ENCODE measurements around the gene KRTAP10-7. TPM values are rescaled to one million over a fixed set of nuclear protein-coding genes. Genes with fewer than 3 reads are reported as not detected.
A peak's percentile ranks its signal among the peaks of the same experiment; 100 is the strongest.
"Not testable (repeated sequence)": the region's sequence is repeated elsewhere in the genome, so short reads cannot be mapped to it uniquely, and the experiment has no call there.

The KRTAP10-7 gene
- total and polyA plus RNA-seq, 9 of the 15 experiments (the other 6 are each of a cell fraction or from before 2014, with no cell fraction given) = not detected

- no peak for TF ChIP-seq NRF1 (conservative IDR thresholded peaks at IDR 0.05 in 1 of 2, IDR thresholded peaks at IDR 0.05 in 1 of 2)
- no peak for TF ChIP-seq MAFG (tag; conservative IDR thresholded peaks at IDR 0.05)
- TF ChIP-seq FOXJ2 (tag; IDR thresholded peaks at IDR 0.05) = no peak
- no peak for TF ChIP-seq HIVEP1 (CRISPR knock-in tag; IDR thresholded peaks at IDR 0.05)
- no peak for TF ChIP-seq MTF1 (CRISPR knock-in tag; IDR thresholded peaks at IDR 0.05; ENCODE audit: borderline replicate concordance)
- no peak for TF ChIP-seq EP300 (IDR thresholded peaks at IDR 0.05; ENCODE audit: low read length)
- TF ChIP-seq OTX1 (CRISPR knock-in tag; IDR thresholded peaks at IDR 0.05) = no peak
- no peak for TF ChIP-seq SP1 (CRISPR knock-in tag; IDR thresholded peaks at IDR 0.05)
Measured at GRCh38 chr21:44626673-44627143, 26.3 kb downstream of the KRTAP10-7 start, which contains the start of gene KRTAP10-9 (continued).

GRCh38 chr21:44627181-44627822, 26.9 kb downstream of the KRTAP10-7 start:
- ATAC-seq; H2AFZ ChIP-seq (ENCODE audit: low read depth, low read length); H3K9ac ChIP-seq (ENCODE audit: insufficient read depth in 1 of 2, low read depth in 2 of 2, low read length in 2 of 2); H3K4me2 ChIP-seq (ENCODE audit: insufficient read depth, low read length); H4K20me1 ChIP-seq (replicated peaks; ENCODE audit: control insufficient read depth, insufficient read depth, low read length); POLR2A ChIA-PET; in situ Hi-C loops (cut with MboI); DNase-seq (ENCODE audit: extremely low read depth in 1 of 4, low spot score in 3 of 4); H3K4me1 ChIP-seq (replicated peaks in 1 of 2; ENCODE audit: control insufficient read depth in 2 of 2, insufficient read depth in 2 of 2, low read length in 2 of 2); H3K4me3 ChIP-seq; CTCF ChIA-PET (ENCODE audit: low intra/inter-chr PET ratio); H3K9me3 ChIP-seq (replicated peaks; ENCODE audit: control insufficient read depth, insufficient read depth, low read depth, low read length); H3K27ac ChIP-seq (ENCODE audit: extremely low read depth, low read depth, low read length); H3K27me3 ChIP-seq (ENCODE audit: control insufficient read depth in 2 of 2, insufficient read depth in 2 of 2, low read length in 2 of 2); intact Hi-C loops (cut with micrococcal nuclease); H3K36me3 ChIP-seq (ENCODE audit: control insufficient read depth, insufficient read depth, low read length); BruUV-seq (replicated peaks); H3K9me1 ChIP-seq (ENCODE audit: control insufficient read depth, insufficient read depth, low read length); H3K79me2 ChIP-seq (ENCODE audit: control insufficient read depth, insufficient read depth, low read length); FAIRE-seq: not testable (repeated sequence)
- 3% methylated on average over 20 of the region's 20 CpGs for WGBS (ENCODE audit: insufficient coverage, low coverage, missing lambda C conversion rate)
- TF ChIP-seq ZKSCAN1 (IDR thresholded peaks at IDR 0.05; ENCODE audit: low read depth, low read length) = 0 out of 2 replicates have a peak, but pooled peaks have one; percentile 35
